ENCODE data around the gene AP1M1. TPM values are rescaled to one million over a fixed set of nuclear protein-coding genes. Genes with fewer than 3 reads are reported as not detected.

The AP1M1 gene
- total RNA-seq, 1 experiment from 2014 or later, result 52.8 TPM

DNA sequence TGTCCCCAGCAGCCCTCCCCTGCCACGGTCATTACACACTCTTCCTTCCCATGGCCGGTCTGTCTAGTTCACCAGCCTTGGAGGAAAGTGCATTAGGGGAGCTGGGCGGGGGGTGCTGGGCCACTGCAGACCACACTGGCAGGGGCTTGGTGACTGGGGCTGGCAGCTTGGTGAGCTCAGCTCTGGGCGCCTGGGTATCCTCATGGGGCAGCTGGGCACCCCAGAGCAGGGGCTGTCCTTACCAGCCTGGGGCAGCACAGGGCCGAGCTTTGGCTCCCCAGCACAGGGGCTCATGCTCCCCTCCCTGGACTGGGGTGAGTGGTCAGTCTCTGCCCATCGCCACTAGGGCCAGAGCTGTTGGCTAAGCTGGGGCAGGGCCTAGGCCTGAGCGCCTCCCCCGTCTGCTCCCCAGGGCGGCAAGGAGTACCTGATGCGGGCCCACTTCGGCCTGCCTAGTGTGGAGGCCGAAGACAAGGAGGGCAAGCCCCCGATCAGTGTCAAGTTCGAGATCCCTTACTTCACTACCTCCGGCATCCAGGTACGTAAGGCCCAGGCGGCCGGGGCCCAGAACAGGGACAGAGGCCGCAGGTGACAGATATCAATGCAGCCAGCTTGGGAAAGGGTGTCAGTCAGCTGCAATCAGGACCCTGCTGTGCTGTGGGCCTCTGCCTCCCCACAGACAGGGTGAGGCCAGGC lies 35.5 kb downstream of the AP1M1 start:
- Histone ChIP-seq H3K4me2 (no peak overlapping the region), H3F3A (ENCODE audit: insufficient read depth, low read depth) (no peaks in the 10 kb centered on the region), H3K4me1 (replicated peaks; ENCODE audit: insufficient read depth) (no peaks in the 10 kb centered on the region), H4K20me1 (ENCODE audit: insufficient read depth) (no peaks in the 10 kb centered on the region), H3K9me2 (ENCODE audit: insufficient read depth) (no peaks in the 10 kb centered on the region), H3K9me3 (ENCODE audit: insufficient read depth, low read depth) (no peaks in the 10 kb centered on the region), H3K79me2 (ENCODE audit: low read depth) (no peaks in the 10 kb centered on the region), H3K27ac (no peak overlapping the region), H2AFZ (no peak overlapping the region), H3K4me3 (no peak overlapping the region), H3K27me3 (ENCODE audit: insufficient read depth, low read depth) (no peaks in the 10 kb centered on the region), H3K36me3 (ENCODE audit: low read depth) (no peaks in the 10 kb centered on the region)
- CTCF ChIA-PET, result interaction anchor here (0.6 kb wide), 1 partner anchor 49 kb away, joined by 3 read pairs; no protein-coding TSS in a partner anchor
- no peak for DNase-seq
- TF ChIP-seq, protein P1, sequence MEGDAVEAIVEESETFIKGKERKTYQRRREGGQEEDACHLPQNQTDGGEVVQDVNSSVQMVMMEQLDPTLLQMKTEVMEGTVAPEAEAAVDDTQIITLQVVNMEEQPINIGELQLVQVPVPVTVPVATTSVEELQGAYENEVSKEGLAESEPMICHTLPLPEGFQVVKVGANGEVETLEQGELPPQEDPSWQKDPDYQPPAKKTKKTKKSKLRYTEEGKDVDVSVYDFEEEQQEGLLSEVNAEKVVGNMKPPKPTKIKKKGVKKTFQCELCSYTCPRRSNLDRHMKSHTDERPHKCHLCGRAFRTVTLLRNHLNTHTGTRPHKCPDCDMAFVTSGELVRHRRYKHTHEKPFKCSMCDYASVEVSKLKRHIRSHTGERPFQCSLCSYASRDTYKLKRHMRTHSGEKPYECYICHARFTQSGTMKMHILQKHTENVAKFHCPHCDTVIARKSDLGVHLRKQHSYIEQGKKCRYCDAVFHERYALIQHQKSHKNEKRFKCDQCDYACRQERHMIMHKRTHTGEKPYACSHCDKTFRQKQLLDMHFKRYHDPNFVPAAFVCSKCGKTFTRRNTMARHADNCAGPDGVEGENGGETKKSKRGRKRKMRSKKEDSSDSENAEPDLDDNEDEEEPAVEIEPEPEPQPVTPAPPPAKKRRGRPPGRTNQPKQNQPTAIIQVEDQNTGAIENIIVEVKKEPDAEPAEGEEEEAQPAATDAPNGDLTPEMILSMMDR (conservative IDR thresholded peaks at IDR 0.05), result no peak
- no peak for TF ChIP-seq EZH2 (IDR thresholded peaks at IDR 0.05; ENCODE audit: low read depth)
- POLR2A ChIA-PET (ENCODE audit: unreplicated experiment), result no interaction called here
- no TSS peak for BruUV-seq (replicated peaks)
- intact Hi-C loops (cut with micrococcal nuclease; ENCODE audit: unreplicated experiment), result no loop called here

DNA sequence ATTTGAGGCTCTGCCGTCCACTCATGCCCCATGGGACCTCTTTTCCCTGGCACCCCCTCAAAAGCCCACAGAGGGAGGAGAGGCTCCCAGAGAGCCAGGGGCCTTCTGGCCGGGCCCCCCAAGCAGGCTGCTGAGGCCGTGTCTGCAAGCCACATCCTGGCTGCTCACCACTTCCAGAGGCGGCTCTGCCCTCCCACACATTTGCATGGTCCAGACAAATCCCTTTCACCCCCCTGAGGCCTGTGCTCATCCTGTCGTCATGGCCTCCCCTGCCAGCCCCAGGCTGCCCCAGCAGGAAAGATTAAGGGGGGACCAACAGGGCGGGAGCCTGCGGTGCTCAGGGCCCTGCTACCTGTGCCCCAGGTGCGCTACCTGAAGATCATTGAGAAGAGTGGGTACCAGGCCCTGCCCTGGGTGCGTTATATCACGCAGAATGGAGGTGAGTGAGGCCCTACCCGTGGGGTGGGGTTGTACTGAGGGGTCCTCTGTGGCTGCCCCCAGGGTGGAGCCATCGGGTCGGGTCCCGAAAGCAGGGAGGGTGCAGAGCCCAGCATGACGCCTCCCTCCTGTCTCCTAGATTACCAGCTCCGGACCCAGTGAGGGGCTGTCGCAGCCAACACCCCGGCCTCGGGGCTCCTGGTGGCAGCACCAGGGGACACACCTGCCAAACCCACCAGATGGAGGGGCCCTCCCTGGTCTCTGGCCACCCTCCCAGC lies 36.3 kb downstream of the AP1M1 start:
- Histone ChIP-seq H2AFZ (no peak overlapping the region), H4K20me1 (ENCODE audit: insufficient read depth) (no peaks in the 10 kb centered on the region), H3F3A (ENCODE audit: insufficient read depth, low read depth) (no peaks in the 10 kb centered on the region), H3K9me3 (ENCODE audit: insufficient read depth, low read depth) (no peaks in the 10 kb centered on the region), H3K79me2 (ENCODE audit: low read depth) (no peaks in the 10 kb centered on the region), H3K27ac (no peak overlapping the region), H3K9me2 (ENCODE audit: insufficient read depth) (no peaks in the 10 kb centered on the region), H3K4me3 (no peak overlapping the region), H3K36me3 (ENCODE audit: low read depth) (no peaks in the 10 kb centered on the region), H3K27me3 (ENCODE audit: insufficient read depth, low read depth) (no peaks in the 10 kb centered on the region), H3K4me2 (no peak overlapping the region), H3K4me1 (replicated peaks; ENCODE audit: insufficient read depth) (no peaks in the 10 kb centered on the region)
- intact Hi-C loops (cut with micrococcal nuclease; ENCODE audit: unreplicated experiment), result no loop called here
- TF ChIP-seq, protein P1 (conservative IDR thresholded peaks at IDR 0.05), result no peak
- TF ChIP-seq EZH2 (IDR thresholded peaks at IDR 0.05; ENCODE audit: low read depth), result no peak
- ChIA-PET POLR2A (ENCODE audit: unreplicated experiment) (no interaction called here), CTCF (interaction anchor here (0.6 kb wide), 1 partner anchor 50 kb away, joined by 3 read pairs; no protein-coding TSS in a partner anchor)
- no TSS peak for BruUV-seq (replicated peaks)
- DNase-seq, result no peak

DNA sequence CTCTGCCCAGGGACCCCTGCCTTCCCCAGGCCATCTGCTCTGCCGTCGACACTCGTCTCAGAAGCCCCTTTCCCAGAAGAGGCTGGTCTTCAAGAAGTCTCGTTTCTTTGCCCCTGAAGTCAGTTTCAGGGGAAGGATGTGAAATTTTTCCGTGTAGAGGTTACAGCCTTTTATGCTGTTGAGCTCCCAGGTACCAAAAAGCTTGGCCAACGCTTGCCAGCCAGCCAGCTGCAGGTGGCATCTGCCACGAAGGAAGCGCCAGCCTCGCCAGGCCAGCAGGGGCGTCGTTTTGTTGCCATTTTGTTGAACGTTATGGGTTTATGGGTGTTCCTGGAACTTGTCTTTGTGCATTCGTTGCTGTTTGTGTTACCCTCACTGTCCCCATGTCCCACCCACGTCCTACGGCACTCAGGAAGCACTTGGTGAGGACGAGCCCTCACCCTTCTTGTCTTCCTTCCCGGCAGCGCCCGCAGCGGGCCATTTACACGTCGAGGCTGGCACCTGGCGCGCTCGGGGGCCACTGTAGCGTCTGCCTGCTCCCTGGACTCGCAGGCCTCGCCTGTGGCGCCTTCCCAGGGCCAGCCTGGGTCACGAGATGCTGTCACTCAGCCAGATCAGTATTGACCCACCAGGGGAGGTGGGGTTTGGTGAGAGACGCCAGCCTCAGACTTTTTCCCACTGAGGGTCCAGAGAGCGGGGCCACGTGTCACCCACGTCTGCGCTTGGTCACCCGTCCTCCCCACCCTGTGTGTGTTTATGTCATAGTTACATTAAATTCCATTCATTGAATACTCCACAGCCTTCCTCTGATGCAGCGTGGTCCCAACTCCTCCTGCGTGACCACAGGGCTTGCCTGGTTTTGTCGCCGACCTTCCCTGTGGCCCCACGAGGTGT lies 37.1 kb downstream of the AP1M1 start:
- DNase-seq, result no peak
- Histone ChIP-seq H3K36me3 (ENCODE audit: low read depth) (no peaks in the 10 kb centered on the region), H3K79me2 (ENCODE audit: low read depth) (no peaks in the 10 kb centered on the region), H3K9me3 (ENCODE audit: insufficient read depth, low read depth) (no peaks in the 10 kb centered on the region), H3F3A (ENCODE audit: insufficient read depth, low read depth) (no peaks in the 10 kb centered on the region), H2AFZ (no peak overlapping the region), H3K4me1 (replicated peaks; ENCODE audit: insufficient read depth) (no peaks in the 10 kb centered on the region), H3K4me3 (no peak overlapping the region), H3K27me3 (ENCODE audit: insufficient read depth, low read depth) (no peaks in the 10 kb centered on the region), H3K9me2 (ENCODE audit: insufficient read depth) (no peaks in the 10 kb centered on the region), H3K27ac (no peak overlapping the region), H3K4me2 (no peak overlapping the region), H4K20me1 (ENCODE audit: insufficient read depth) (no peaks in the 10 kb centered on the region)
- CTCF ChIA-PET, result no interaction called here
- TF ChIP-seq, protein P1 (conservative IDR thresholded peaks at IDR 0.05), result no peak
- TF ChIP-seq EZH2 (IDR thresholded peaks at IDR 0.05; ENCODE audit: low read depth), result no peak
- no TSS peak for BruUV-seq (replicated peaks)
- POLR2A ChIA-PET (ENCODE audit: unreplicated experiment), result no interaction called here
- intact Hi-C loops (cut with micrococcal nuclease; ENCODE audit: unreplicated experiment), result no loop called here

All from PC-9 (cell line).